Hepatocyte (in vitro differentiated cells): ENCODE data around the gene MAPK14.

Experiments used
- EZH2 ChIP-seq: fragments of 200-600 bp; sonication (generic); IDR thresholded peaks from 2 replicates; pipeline ENCODE4 v1.6.1; 2016; ENCODE audit warnings: antibody characterized with exemption, mild to moderate bottlenecking, borderline replicate concordance
- EZH2phosphoT487 ChIP-seq: fragments of 200-600 bp; sonication (generic); IDR thresholded peaks from one replicate; pipeline ENCODE4 v1.6.1; 2018; ENCODE audit warnings: antibody characterized with exemption, mild to moderate bottlenecking, low read depth, moderate library complexity; ENCODE audit not compliant: unreplicated experiment, severe bottlenecking
- TF ChIP-seq, protein P1 (sequence below): fragments of 200-600 bp; sonication (generic); IDR thresholded peaks from 2 replicates; pipeline ENCODE4 v1.5.1; 2016; ENCODE audit warnings: antibody characterized with exemption, mild to moderate bottlenecking; ENCODE audit not compliant: poor library complexity

GRCh38 chr6:36083446-36083845 is 55.8 kb downstream of the MAPK14 start:
- TF ChIP-seq, protein P1, sequence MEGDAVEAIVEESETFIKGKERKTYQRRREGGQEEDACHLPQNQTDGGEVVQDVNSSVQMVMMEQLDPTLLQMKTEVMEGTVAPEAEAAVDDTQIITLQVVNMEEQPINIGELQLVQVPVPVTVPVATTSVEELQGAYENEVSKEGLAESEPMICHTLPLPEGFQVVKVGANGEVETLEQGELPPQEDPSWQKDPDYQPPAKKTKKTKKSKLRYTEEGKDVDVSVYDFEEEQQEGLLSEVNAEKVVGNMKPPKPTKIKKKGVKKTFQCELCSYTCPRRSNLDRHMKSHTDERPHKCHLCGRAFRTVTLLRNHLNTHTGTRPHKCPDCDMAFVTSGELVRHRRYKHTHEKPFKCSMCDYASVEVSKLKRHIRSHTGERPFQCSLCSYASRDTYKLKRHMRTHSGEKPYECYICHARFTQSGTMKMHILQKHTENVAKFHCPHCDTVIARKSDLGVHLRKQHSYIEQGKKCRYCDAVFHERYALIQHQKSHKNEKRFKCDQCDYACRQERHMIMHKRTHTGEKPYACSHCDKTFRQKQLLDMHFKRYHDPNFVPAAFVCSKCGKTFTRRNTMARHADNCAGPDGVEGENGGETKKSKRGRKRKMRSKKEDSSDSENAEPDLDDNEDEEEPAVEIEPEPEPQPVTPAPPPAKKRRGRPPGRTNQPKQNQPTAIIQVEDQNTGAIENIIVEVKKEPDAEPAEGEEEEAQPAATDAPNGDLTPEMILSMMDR = no peak
- TF ChIP-seq EZH2 (no peak), EZH2phosphoT487 (no peak)
